Vagina (tissue), 2 donors: ENCODE data around the gene FRRS1. TPM values are rescaled to one million over a fixed set of nuclear protein-coding genes. Genes with fewer than 3 reads are reported as not detected.

Source experiments
- DNase-seq, 2 donors: peaks; one replicate each; pipeline ENCODE4 v3.0.0-alpha.2; 2017; ENCODE audit errors: extremely low spot score in 2 of 2
- H3K27ac ChIP-seq: fragments of 200-600 bp; sonication (generic); one replicate; pipeline ENCODE4 v1.5.1; 2019
- H3K27me3 ChIP-seq: fragments of 200-600 bp; sonication (generic); one replicate; pipeline ENCODE4 v1.5.1; 2019
- H3K36me3 ChIP-seq, 2 donors: fragments of 200-600 bp; sonication (generic); one replicate each; pipeline ENCODE4 v1.5.1; 2017 to 2019
- H3K4me1 ChIP-seq: fragments of 200-600 bp; sonication (generic); one replicate; pipeline ENCODE4 v1.5.1; 2019
- H3K4me3 ChIP-seq, 2 donors: fragments of 200-600 bp; sonication (generic); 1 replicate in 1 of 2; 2 replicates in 1 of 2; pipeline ENCODE4 v1.5.1; 2016 to 2019
- H3K9me3 ChIP-seq: fragments of 200-600 bp; sonication (generic); one replicate; pipeline ENCODE4 v1.5.1; 2019
- CTCF ChIP-seq, 3 experiments: fragments of 450-650 bp in 2 of 3; fragments of 200-600 bp in 1 of 3; sonication (generic) in 1 of 3; IDR thresholded peaks; one replicate each; pipeline ENCODE4 v1.5.1; 2017 to 2019; ENCODE audit warnings: antibody characterized with exemption in 3 of 3, mild to moderate bottlenecking in 2 of 3, moderate library complexity in 2 of 3
- POLR2A ChIP-seq, 2 donors: fragments of 450-650 bp; IDR thresholded peaks; one replicate each; pipeline ENCODE4 v1.6.1; 2017; ENCODE audit warnings: antibody characterized with exemption in 2 of 2, mild to moderate bottlenecking in 2 of 2, moderate library complexity in 2 of 2
- POLR2AphosphoS5 ChIP-seq, 2 donors: sonication (generic); formaldehyde crosslinking; IDR thresholded peaks; one replicate each; pipeline ENCODE4 v1.9.0; 2017; ENCODE audit warnings: antibody characterized with exemption in 2 of 2, mild to moderate bottlenecking in 2 of 2, low read depth in 1 of 2; ENCODE audit not compliant: insufficient read depth in 1 of 2
- intact Hi-C: fragments of 100-400 bp; cut with DNase I; formaldehyde crosslinking; loops from one replicate; pipeline ENCODE4 v1.15.1; 2023
- total RNA-seq: library from RNA; depleted of rRNA; stranded (reverse); fragments of >200 nt; gene quantifications from one replicate; pipeline ENCODE4 v1.2.3, GENCODE V29; 2016

FRRS1 gene
- total RNA-seq, 1 donor from 2014 or later: 22.1 TPM

DNA sequence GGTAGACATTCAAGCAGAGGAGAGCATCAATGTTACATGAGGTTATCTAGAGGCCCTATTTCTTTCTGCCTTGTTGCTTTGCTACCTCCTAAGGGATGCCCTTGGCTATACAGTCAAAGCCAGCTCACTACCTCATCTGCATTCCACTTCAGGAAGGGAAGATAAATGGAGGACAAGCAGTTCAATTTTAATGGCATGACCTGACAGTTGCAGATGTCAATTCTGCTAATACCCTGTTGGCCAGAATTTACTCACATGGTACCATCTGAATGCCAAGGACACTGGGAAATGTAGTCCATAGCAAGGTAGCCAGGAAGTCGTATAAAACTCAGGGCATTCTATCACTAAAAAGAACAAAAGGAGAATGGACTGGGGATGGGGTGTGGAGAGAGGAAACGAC lies 89.0 kb downstream of the FRRS1 start:
- no peak for DNase-seq
- Histone ChIP-seq H3K9me3 (no peaks in the 10 kb centered on the region), H3K27ac (no peak overlapping the region), H3K4me1 (no peaks in the 10 kb centered on the region), H3K27me3 (no peaks in the 10 kb centered on the region), H3K4me3 (no peak overlapping the region), H3K36me3 (no peaks in the 10 kb centered on the region)
- intact Hi-C loops: no loop called here
- TF ChIP-seq CTCF (IDR thresholded peaks at IDR 0.05): no peak
- TF ChIP-seq POLR2AphosphoS5 (IDR thresholded peaks at IDR 0.05; ENCODE audit: insufficient read depth in 1 of 2, low read depth in 1 of 2): no peak
- no peak for TF ChIP-seq POLR2A (IDR thresholded peaks at IDR 0.05)

DNA sequence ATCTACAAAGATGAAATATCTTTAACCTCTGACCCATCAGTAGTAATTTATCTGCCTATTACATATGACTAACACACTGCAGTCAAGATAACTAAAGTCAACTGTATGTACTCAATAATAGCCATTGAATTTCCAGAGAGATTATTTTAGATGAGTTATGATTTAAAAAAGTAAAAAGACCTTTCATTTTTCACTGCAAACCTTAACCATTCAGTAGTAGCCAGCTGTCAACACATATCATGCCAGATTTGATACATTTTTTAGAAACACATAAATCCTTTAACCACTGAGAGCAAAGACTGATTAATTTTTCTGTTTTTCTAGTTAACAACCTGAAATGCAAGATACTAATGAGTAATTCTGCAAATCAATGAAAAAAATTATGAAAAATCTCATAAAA lies 89.6 kb downstream of the FRRS1 start:
- intact Hi-C loops: no loop called here
- DNase-seq: no peak
- Histone ChIP-seq H3K9me3 (no peaks in the 10 kb centered on the region), H3K27me3 (no peaks in the 10 kb centered on the region), H3K36me3 (no peaks in the 10 kb centered on the region), H3K4me1 (no peaks in the 10 kb centered on the region), H3K4me3 (no peak overlapping the region), H3K27ac (no peak overlapping the region)
- no peak for TF ChIP-seq POLR2AphosphoS5 (IDR thresholded peaks at IDR 0.05; ENCODE audit: insufficient read depth in 1 of 2, low read depth in 1 of 2)
- no peak for TF ChIP-seq POLR2A (IDR thresholded peaks at IDR 0.05)
- TF ChIP-seq CTCF (IDR thresholded peaks at IDR 0.05): no peak

DNA sequence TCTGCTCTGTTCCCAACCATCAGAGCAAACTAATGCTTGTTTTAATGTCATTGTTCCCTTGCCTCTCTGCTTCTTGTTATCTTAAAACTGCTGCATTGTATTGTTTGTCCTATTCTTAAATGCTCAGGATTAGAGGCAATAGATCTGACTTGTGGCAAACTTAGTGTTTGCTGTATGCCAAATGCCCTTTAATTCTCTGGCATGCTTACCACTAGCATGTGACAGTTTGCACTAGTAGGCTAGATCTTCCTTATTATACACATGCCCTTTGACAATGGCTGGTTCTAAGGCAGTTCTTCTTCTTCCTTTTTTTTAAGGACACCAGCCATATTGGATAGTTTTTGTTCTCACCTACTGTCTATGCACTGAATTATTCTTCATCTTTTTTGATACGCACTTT lies 90.4 kb downstream of the FRRS1 start:
- Histone ChIP-seq H3K4me3 (no peak overlapping the region), H3K9me3 (no peaks in the 10 kb centered on the region), H3K4me1 (no peaks in the 10 kb centered on the region), H3K27me3 (no peaks in the 10 kb centered on the region), H3K27ac (no peak overlapping the region), H3K36me3 (no peaks in the 10 kb centered on the region)
- intact Hi-C loops: no loop called here
- TF ChIP-seq CTCF (IDR thresholded peaks at IDR 0.05) (no peak), POLR2AphosphoS5 (IDR thresholded peaks at IDR 0.05; ENCODE audit: insufficient read depth in 1 of 2, low read depth in 1 of 2) (no peak), POLR2A (IDR thresholded peaks at IDR 0.05) (no peak)
- no peak for DNase-seq

GRCh38 chr1:99675292-99675691 lies 91.1 kb downstream of the FRRS1 start:
- no peaks in the 10 kb centered on the region for H3K4me1 ChIP-seq
- H3K27me3 ChIP-seq: no peaks in the 10 kb centered on the region
- DNase-seq: no peak
- intact Hi-C loops: no loop called here
- no peaks in the 10 kb centered on the region for H3K9me3 ChIP-seq
- TF ChIP-seq POLR2A (IDR thresholded peaks at IDR 0.05): no peak
- no peak overlapping the region for H3K27ac ChIP-seq
- no peak overlapping the region for H3K4me3 ChIP-seq
- no peaks in the 10 kb centered on the region for H3K36me3 ChIP-seq

- H3K9me3 ChIP-seq: no peaks in the 10 kb centered on the region
- no peak overlapping the region for H3K27ac ChIP-seq
- no peak overlapping the region for H3K4me3 ChIP-seq
- H3K4me1 ChIP-seq: no peaks in the 10 kb centered on the region
- DNase-seq: no peak
- TF ChIP-seq CTCF (IDR thresholded peaks at IDR 0.05) (no peak), POLR2AphosphoS5 (IDR thresholded peaks at IDR 0.05; ENCODE audit: insufficient read depth in 1 of 2, low read depth in 1 of 2) (no peak), POLR2A (IDR thresholded peaks at IDR 0.05) (no peak)
- H3K36me3 ChIP-seq: no peaks in the 10 kb centered on the region
- intact Hi-C loops: no loop called here
- H3K27me3 ChIP-seq: no peaks in the 10 kb centered on the region
Observed at GRCh38 chr1:99674115-99675064, 92.0 kb downstream of the FRRS1 start.
